ENCODE results near the gene CAPN12. TPM values are rescaled to one million over a fixed set of nuclear protein-coding genes. Genes with fewer than 3 reads are reported as not detected.
"Not testable (repeated sequence)": the region's sequence is repeated elsewhere in the genome, so short reads cannot be mapped to it uniquely, and the experiment has no call there.

Gene CAPN12
- total and polyA plus RNA-seq, 2 experiments from 2014 or later = 19.1 to 20.5 TPM

DNA sequence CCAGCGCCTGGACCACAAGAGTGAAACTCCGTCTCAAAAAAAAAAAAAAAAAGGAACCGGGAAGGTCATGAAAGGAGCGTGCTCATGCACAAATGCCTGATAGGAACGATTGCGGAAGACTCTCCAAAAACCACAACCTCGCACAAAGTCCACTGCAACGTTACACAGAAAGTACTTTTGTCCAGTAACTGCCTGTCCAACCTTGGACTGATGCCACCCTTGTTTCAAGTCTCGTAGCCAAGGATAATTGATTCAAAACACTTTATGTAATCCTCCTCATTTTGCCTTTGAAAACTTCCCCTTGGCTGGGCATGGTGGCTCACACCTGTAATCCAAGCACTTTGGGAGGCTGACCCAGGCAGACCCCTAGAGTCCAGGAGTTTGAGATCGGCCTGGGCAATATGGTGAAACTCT is 15.3 kb upstream of the CAPN12 start:
- Histone ChIP-seq H3K36me3 (ENCODE audit: insufficient read depth) (no peaks in the 10 kb centered on the region), H3F3A (replicated peaks; ENCODE audit: low read depth) (no peaks in the 10 kb centered on the region), H3K27me3 (ENCODE audit: insufficient read depth) (no peaks in the 10 kb centered on the region), H3K4me1 (ENCODE audit: insufficient read depth) (no peaks in the 10 kb centered on the region), H3K4me3 (no peak overlapping the region), H3K27ac (ENCODE audit: low read depth) (no peak overlapping the region), H3K79me2 (replicated peaks; ENCODE audit: insufficient read depth) (no peaks in the 10 kb centered on the region), H4K20me1 (replicated peaks; ENCODE audit: insufficient read depth) (no peaks in the 10 kb centered on the region), H3K9me2 (ENCODE audit: insufficient read depth) (no peaks in the 10 kb centered on the region), H2AFZ (no peak overlapping the region), H3K4me2 (no peak overlapping the region)
- Mint-ChIP-seq H3K36me3 (ENCODE audit: low read depth) (no peaks in the 10 kb centered on the region), H3K9me3 (no peaks in the 10 kb centered on the region), H3K27me3 (ENCODE audit: insufficient read depth, low read depth, poor library complexity) (peaks cover 7% of the 10 kb centered on the region), H3K27ac (no peak overlapping the region), H3K4me3 (no peak overlapping the region), H3K4me1 (no peaks in the 10 kb centered on the region)
- no peak for TF ChIP-seq ZNF114 (CRISPR knock-in tag; IDR thresholded peaks at IDR 0.05)
- TF ChIP-seq NANOG (IDR thresholded peaks at IDR 0.05; ENCODE audit: borderline replicate concordance) = no peak
- no peak for ATAC-seq
- DNase-seq (ENCODE audit: low spot score) = no peak

DNA sequence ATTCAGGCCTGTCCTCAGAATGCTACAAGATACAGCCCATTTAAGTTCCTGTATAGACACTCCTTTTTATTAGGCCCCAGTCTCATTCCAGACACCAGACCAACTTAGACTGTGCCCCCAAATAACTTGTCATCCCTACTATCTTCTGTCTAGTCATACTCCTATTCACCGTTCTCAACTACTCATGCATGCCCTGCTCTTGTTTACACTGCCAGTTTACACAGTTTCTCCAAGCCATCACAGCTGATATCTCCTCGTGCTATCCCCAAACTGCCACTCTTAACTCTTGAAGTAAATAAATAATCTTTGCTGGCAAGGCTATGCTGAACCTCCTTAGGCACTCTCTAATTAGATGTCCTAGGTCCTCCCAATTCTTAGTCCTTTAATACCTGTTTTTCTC is 9.9 kb upstream of the CAPN12 start:
- H3K4me2 ChIP-seq; H3K9me3 Mint-ChIP-seq; H4K20me1 ChIP-seq (replicated peaks; ENCODE audit: insufficient read depth); H3K4me1 ChIP-seq (ENCODE audit: insufficient read depth); H3K4me3 ChIP-seq; H3K36me3 ChIP-seq (ENCODE audit: insufficient read depth); H3K4me1 Mint-ChIP-seq; H3K4me3 Mint-ChIP-seq; H3K27me3 Mint-ChIP-seq (ENCODE audit: insufficient read depth, low read depth, poor library complexity); H3F3A ChIP-seq (replicated peaks; ENCODE audit: low read depth); H3K27ac Mint-ChIP-seq; H3K79me2 ChIP-seq (replicated peaks; ENCODE audit: insufficient read depth); H3K36me3 Mint-ChIP-seq (ENCODE audit: low read depth); H2AFZ ChIP-seq; ATAC-seq; H3K27ac ChIP-seq (ENCODE audit: low read depth); DNase-seq (ENCODE audit: low spot score); H3K9me2 ChIP-seq (ENCODE audit: insufficient read depth): not testable (repeated sequence)
- H3K27me3 ChIP-seq (ENCODE audit: insufficient read depth) = peaks cover 17% of the 10 kb centered on the region

DNA sequence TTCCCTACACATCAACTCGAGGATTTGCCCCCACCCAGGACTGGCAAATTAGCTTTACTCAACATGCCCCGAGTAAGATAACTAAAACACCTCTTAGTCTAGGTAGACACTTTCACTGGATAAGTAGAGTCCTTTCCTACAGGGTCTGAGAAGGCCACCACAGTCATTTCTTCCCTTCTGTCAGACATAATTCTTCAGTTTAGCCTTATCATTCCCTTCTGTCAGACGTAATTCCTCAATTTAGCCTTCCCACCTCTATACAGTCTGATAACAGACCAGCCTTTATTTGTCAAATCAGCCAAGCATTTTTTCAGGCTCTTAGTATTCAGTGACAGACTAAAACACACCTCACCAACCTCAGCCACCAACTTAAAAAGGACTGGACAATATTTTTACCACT is 9.5 kb upstream of the CAPN12 start:
- not testable (repeated sequence) for H3K79me2 ChIP-seq (replicated peaks; ENCODE audit: insufficient read depth); ATAC-seq; H3K4me1 ChIP-seq (ENCODE audit: insufficient read depth); H4K20me1 ChIP-seq (replicated peaks; ENCODE audit: insufficient read depth); H3K36me3 Mint-ChIP-seq (ENCODE audit: low read depth); H2AFZ ChIP-seq; H3F3A ChIP-seq (replicated peaks; ENCODE audit: low read depth); H3K36me3 ChIP-seq (ENCODE audit: insufficient read depth); H3K27me3 Mint-ChIP-seq (ENCODE audit: insufficient read depth, low read depth, poor library complexity); H3K4me1 Mint-ChIP-seq; H3K27ac ChIP-seq (ENCODE audit: low read depth); H3K4me2 ChIP-seq; H3K4me3 ChIP-seq; H3K27ac Mint-ChIP-seq; DNase-seq (ENCODE audit: low spot score); H3K9me3 Mint-ChIP-seq; H3K4me3 Mint-ChIP-seq; H3K9me2 ChIP-seq (ENCODE audit: insufficient read depth)
- H3K27me3 ChIP-seq (ENCODE audit: insufficient read depth) = peaks cover 17% of the 10 kb centered on the region

DNA sequence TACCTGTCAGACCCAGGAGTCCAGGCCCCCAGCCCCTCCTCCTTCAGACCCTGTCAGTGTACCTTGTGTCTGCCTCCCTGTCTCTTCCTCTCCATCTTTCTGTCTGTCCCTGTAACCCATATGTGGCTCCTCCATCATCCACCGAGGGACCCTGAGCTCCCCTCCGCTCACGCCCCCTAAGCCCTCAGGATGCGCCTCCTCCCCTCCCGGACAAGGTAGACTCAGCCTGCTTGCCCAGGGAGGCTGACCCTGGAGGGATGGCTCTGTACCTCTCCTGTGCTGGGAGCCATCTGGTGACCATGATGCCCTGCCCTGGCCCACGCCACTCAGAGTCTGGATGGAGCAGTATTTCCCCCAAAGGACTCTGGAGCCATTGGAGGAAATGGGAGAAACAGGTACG is 1.0 kb upstream of the CAPN12 start:
- peaks cover 23% of the 10 kb centered on the region for H3K27me3 Mint-ChIP-seq (ENCODE audit: insufficient read depth, low read depth, poor library complexity)
- H3K4me3 ChIP-seq = no peak overlapping the region
- no peaks in the 10 kb centered on the region for H4K20me1 ChIP-seq (replicated peaks; ENCODE audit: insufficient read depth)
- H2AFZ ChIP-seq = no peak overlapping the region
- ATAC-seq (peak; percentile 58), DNase-seq (ENCODE audit: low spot score) (no peak)
- H3K36me3 Mint-ChIP-seq (ENCODE audit: low read depth) = no peaks in the 10 kb centered on the region
- H3K36me3 ChIP-seq (ENCODE audit: insufficient read depth) = no peaks in the 10 kb centered on the region
- peaks cover 12% of the 10 kb centered on the region for H3K27me3 ChIP-seq (ENCODE audit: insufficient read depth)
- H3K4me3 Mint-ChIP-seq = no peak overlapping the region
- no peaks in the 10 kb centered on the region; the same call in 2 of the 3 replicates for H3K9me3 Mint-ChIP-seq
- no peaks in the 10 kb centered on the region for H3K4me1 Mint-ChIP-seq
- no peaks in the 10 kb centered on the region for H3K4me1 ChIP-seq (ENCODE audit: insufficient read depth)
- no peaks in the 10 kb centered on the region for H3K9me2 ChIP-seq (ENCODE audit: insufficient read depth)
- H3K4me2 ChIP-seq = no peak overlapping the region
- no peak overlapping the region for H3K27ac ChIP-seq (ENCODE audit: low read depth)
- no peak overlapping the region for H3K27ac Mint-ChIP-seq
- no peaks in the 10 kb centered on the region for H3F3A ChIP-seq (replicated peaks; ENCODE audit: low read depth)
- H3K79me2 ChIP-seq (replicated peaks; ENCODE audit: insufficient read depth) = no peaks in the 10 kb centered on the region
- no peak for TF ChIP-seq EZH2phosphoT487 (IDR thresholded peaks at IDR 0.05; ENCODE audit: unreplicated experiment)
- no peak for TF ChIP-seq ZNF114 (CRISPR knock-in tag; IDR thresholded peaks at IDR 0.05)
- TF ChIP-seq ZNF331 (CRISPR knock-in tag; IDR thresholded peaks at IDR 0.05; ENCODE audit: low read depth) = no peak
- TF ChIP-seq, protein P1, sequence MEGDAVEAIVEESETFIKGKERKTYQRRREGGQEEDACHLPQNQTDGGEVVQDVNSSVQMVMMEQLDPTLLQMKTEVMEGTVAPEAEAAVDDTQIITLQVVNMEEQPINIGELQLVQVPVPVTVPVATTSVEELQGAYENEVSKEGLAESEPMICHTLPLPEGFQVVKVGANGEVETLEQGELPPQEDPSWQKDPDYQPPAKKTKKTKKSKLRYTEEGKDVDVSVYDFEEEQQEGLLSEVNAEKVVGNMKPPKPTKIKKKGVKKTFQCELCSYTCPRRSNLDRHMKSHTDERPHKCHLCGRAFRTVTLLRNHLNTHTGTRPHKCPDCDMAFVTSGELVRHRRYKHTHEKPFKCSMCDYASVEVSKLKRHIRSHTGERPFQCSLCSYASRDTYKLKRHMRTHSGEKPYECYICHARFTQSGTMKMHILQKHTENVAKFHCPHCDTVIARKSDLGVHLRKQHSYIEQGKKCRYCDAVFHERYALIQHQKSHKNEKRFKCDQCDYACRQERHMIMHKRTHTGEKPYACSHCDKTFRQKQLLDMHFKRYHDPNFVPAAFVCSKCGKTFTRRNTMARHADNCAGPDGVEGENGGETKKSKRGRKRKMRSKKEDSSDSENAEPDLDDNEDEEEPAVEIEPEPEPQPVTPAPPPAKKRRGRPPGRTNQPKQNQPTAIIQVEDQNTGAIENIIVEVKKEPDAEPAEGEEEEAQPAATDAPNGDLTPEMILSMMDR (conservative IDR thresholded peaks at IDR 0.05; ENCODE audit: low read depth in 2 of 2) = no peak
